ENCODE results near the gene ADORA2A.

DNA sequence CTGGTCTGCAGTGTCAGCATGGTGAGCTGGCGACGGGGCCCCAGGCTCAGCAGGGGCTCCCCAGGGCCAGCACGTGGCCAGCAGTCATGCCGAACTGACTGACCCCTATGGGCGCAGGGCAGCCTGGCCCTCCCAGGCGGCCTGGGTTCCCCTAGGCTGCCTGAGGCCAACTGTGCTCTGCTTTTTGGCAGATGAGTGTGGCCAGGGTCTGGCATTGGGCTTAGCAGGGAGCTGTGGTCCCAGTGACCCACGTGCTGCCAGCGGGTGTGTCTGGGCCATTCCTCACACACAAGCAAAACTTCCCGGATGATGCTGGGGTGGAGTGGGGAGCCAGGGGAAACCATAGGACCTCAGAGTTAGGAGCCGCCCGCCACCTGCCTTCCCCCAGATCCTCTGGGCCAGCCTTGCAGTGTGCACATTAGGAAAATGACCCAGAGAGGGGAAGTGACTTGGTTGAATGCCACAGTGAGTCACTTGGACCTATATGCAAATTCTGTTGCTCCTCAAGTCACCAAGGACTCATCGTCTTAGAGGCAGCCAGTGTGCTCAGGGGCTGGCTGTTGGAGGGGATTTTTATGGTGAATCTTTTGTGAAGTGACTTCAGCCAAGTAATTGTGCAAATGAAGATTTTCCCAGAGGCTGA, 6.5 kb downstream of the ADORA2A start:
- TF ChIP-seq EP300 (IDR thresholded peaks at IDR 0.05) (no peak), POLR2A (IDR thresholded peaks at IDR 0.05) (no peak)
- TF ChIP-seq, protein P1, sequence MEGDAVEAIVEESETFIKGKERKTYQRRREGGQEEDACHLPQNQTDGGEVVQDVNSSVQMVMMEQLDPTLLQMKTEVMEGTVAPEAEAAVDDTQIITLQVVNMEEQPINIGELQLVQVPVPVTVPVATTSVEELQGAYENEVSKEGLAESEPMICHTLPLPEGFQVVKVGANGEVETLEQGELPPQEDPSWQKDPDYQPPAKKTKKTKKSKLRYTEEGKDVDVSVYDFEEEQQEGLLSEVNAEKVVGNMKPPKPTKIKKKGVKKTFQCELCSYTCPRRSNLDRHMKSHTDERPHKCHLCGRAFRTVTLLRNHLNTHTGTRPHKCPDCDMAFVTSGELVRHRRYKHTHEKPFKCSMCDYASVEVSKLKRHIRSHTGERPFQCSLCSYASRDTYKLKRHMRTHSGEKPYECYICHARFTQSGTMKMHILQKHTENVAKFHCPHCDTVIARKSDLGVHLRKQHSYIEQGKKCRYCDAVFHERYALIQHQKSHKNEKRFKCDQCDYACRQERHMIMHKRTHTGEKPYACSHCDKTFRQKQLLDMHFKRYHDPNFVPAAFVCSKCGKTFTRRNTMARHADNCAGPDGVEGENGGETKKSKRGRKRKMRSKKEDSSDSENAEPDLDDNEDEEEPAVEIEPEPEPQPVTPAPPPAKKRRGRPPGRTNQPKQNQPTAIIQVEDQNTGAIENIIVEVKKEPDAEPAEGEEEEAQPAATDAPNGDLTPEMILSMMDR (IDR thresholded peaks at IDR 0.05): no peak

Measured in ovary (tissue), 3 donors.